ENCODE results near the gene FARP1. TPM values are rescaled to one million over a fixed set of nuclear protein-coding genes. Genes with fewer than 3 reads are reported as not detected.

Gene FARP1
- polyA plus RNA-seq, 1 of the 3 experiments (the other 2 are of a cell fraction) = 12.0 TPM

DNA sequence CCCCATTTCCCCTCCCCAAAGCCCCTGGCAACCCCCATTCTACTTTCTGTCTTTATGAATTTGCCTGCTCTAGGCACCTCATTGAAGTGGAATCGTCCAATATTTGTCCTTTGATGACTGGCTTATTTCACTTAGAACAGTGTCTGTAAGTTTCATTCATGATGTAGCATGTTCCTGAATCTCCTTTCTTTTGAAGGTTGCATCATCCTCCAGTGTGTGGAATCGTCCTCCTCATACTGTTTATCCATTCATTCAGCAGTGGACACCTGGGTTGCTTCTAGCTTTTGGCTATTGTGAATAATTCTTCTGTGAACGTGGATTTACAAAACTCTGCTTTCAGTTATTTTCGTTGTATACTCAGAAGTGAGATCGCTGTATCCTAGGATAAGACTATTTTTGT lies 195.4 kb downstream of the FARP1 start:
- ChIA-PET CTCF (interaction anchor here (1.1 kb wide), 1 partner anchor 27 kb away, joined by 3 read pairs; no protein-coding TSS in a partner anchor), POLR2A (no interaction called here)
- TF ChIP-seq, protein P1, sequence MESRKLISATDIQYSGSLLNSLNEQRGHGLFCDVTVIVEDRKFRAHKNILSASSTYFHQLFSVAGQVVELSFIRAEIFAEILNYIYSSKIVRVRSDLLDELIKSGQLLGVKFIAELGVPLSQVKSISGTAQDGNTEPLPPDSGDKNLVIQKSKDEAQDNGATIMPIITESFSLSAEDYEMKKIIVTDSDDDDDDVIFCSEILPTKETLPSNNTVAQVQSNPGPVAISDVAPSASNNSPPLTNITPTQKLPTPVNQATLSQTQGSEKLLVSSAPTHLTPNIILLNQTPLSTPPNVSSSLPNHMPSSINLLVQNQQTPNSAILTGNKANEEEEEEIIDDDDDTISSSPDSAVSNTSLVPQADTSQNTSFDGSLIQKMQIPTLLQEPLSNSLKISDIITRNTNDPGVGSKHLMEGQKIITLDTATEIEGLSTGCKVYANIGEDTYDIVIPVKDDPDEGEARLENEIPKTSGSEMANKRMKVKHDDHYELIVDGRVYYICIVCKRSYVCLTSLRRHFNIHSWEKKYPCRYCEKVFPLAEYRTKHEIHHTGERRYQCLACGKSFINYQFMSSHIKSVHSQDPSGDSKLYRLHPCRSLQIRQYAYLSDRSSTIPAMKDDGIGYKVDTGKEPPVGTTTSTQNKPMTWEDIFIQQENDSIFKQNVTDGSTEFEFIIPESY (IDR thresholded peaks at IDR 0.05; ENCODE audit: borderline replicate concordance, low read depth) = no peak
- Histone ChIP-seq H2AFZ (ENCODE audit: low read depth) (no peak overlapping the region), H3K27me3 (ENCODE audit: insufficient read depth) (no peaks in the 10 kb centered on the region), H3F3A (replicated peaks; ENCODE audit: insufficient read depth) (no peaks in the 10 kb centered on the region), H3K4me3 (ENCODE audit: low read depth in 2 of 2, low read length in 1 of 2) (no peak overlapping the region), H3K9ac (no peak overlapping the region), H4K20me1 (ENCODE audit: insufficient read depth) (no peaks in the 10 kb centered on the region), H3K9me3 (no peaks in the 10 kb centered on the region), H3K4me2 (no peak overlapping the region), H3K79me2 (ENCODE audit: insufficient read depth) (no peaks in the 10 kb centered on the region; the same call in 1 of the 2 replicates), H3K4me1 (ENCODE audit: control insufficient read depth in 1 of 2, insufficient read depth in 2 of 2, low read depth in 1 of 2, low read length in 1 of 2) (no peaks in the 10 kb centered on the region; a peak in 1 of 4 replicates), H3K9me2 (no peaks in the 10 kb centered on the region), H3K27ac (ENCODE audit: low read depth in 2 of 2, low read length in 1 of 2) (no peak overlapping the region), H3K36me3 (replicated peaks in 1 of 2; ENCODE audit: control insufficient read depth in 1 of 2, insufficient read depth in 2 of 2, low read length in 1 of 2) (no peaks in the 10 kb centered on the region)
- WGBS (ENCODE audit: low lambda C conversion rate) = 88% methylated on average over 5 of the region's 5 CpGs
- no peak for DNase-seq

DNA sequence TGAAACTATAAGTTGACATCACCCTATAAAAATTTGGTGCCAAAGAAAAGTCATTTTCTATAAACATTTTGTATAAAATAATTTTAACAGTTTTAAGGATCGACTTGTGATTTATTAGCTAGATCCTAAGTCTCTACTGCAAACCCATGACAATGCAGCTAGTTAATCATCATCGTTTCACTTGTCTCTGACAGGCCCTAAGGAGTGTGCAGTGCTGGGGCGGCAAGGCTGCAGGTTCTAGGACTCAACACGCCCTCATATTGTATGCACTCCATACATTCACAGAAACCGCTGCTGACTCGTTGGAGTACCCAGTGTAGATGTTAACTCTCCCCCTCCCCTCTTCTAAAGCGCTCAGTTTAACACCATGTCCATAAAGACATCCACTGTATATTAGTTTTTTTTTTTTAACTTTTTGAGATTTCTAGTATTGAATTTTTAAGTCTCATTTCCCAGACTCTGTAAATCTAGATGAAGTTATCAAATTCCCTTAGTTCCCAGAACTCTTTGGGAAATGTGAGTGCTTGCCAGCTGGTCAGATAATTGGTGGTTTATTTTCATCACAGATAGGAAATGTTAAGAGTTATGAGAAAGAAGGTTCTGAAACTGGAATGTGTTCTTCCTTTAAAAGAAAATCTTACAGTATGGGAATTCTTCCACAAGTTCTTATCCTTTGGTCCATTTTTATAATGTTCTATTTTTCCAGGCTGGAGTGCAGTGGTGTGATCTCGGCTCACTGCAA lies 197.0 kb downstream of the FARP1 start:
- Histone ChIP-seq H3K36me3 (replicated peaks in 1 of 2; ENCODE audit: control insufficient read depth in 1 of 2, insufficient read depth in 2 of 2, low read length in 1 of 2) (no peaks in the 10 kb centered on the region), H3K27me3 (ENCODE audit: insufficient read depth) (no peaks in the 10 kb centered on the region), H4K20me1 (ENCODE audit: insufficient read depth) (no peaks in the 10 kb centered on the region), H3K4me3 (ENCODE audit: low read depth in 2 of 2, low read length in 1 of 2) (no peak overlapping the region), H3K4me2 (no peak overlapping the region), H3K79me2 (ENCODE audit: insufficient read depth) (no peaks in the 10 kb centered on the region; the same call in 1 of the 2 replicates), H2AFZ (ENCODE audit: low read depth) (no peak overlapping the region), H3K27ac (ENCODE audit: low read depth in 2 of 2, low read length in 1 of 2) (no peak overlapping the region), H3K9me2 (no peaks in the 10 kb centered on the region), H3K9me3 (no peaks in the 10 kb centered on the region), H3K4me1 (ENCODE audit: control insufficient read depth in 1 of 2, insufficient read depth in 2 of 2, low read depth in 1 of 2, low read length in 1 of 2) (peaks cover 0 to 10% of the 10 kb centered on the region in 2 experiments; a peak in 1 of 4 replicates), H3K9ac (no peak overlapping the region), H3F3A (replicated peaks; ENCODE audit: insufficient read depth) (no peaks in the 10 kb centered on the region)
- no peak for TF ChIP-seq TAF1 (IDR thresholded peaks at IDR 0.05; ENCODE audit: borderline replicate concordance, low read depth, low read length)
- TF ChIP-seq, protein P2, sequence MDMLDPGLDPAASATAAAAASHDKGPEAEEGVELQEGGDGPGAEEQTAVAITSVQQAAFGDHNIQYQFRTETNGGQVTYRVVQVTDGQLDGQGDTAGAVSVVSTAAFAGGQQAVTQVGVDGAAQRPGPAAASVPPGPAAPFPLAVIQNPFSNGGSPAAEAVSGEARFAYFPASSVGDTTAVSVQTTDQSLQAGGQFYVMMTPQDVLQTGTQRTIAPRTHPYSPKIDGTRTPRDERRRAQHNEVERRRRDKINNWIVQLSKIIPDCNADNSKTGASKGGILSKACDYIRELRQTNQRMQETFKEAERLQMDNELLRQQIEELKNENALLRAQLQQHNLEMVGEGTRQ (IDR thresholded peaks at IDR 0.05; ENCODE audit: borderline replicate concordance, low read depth, low read length) = no peak
- TF ChIP-seq, protein P3, sequence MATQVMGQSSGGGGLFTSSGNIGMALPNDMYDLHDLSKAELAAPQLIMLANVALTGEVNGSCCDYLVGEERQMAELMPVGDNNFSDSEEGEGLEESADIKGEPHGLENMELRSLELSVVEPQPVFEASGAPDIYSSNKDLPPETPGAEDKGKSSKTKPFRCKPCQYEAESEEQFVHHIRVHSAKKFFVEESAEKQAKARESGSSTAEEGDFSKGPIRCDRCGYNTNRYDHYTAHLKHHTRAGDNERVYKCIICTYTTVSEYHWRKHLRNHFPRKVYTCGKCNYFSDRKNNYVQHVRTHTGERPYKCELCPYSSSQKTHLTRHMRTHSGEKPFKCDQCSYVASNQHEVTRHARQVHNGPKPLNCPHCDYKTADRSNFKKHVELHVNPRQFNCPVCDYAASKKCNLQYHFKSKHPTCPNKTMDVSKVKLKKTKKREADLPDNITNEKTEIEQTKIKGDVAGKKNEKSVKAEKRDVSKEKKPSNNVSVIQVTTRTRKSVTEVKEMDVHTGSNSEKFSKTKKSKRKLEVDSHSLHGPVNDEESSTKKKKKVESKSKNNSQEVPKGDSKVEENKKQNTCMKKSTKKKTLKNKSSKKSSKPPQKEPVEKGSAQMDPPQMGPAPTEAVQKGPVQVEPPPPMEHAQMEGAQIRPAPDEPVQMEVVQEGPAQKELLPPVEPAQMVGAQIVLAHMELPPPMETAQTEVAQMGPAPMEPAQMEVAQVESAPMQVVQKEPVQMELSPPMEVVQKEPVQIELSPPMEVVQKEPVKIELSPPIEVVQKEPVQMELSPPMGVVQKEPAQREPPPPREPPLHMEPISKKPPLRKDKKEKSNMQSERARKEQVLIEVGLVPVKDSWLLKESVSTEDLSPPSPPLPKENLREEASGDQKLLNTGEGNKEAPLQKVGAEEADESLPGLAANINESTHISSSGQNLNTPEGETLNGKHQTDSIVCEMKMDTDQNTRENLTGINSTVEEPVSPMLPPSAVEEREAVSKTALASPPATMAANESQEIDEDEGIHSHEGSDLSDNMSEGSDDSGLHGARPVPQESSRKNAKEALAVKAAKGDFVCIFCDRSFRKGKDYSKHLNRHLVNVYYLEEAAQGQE (IDR thresholded peaks at IDR 0.05; ENCODE audit: low read depth, low read length) = no peak
- no peak for TF ChIP-seq MXI1 (IDR thresholded peaks at IDR 0.05; ENCODE audit: low read depth, low read length)
- no peak for TF ChIP-seq ELF1 (IDR thresholded peaks at IDR 0.05)
- TF ChIP-seq SIN3A (IDR thresholded peaks at IDR 0.05; ENCODE audit: borderline replicate concordance, low read depth, low read length) = no peak
- WGBS (ENCODE audit: low lambda C conversion rate) = 98% methylated on average over 8 of the region's 8 CpGs
- POLR2A ChIA-PET = no interaction called here
- DNase-seq = no peak
- CTCF ChIA-PET = no interaction called here
